Astrocyte (in vitro differentiated cells and primary cell): ENCODE results near the gene FBLIM1.

Experiments
- CTCF ChIP-seq: IDR thresholded peaks from 2 replicates; pipeline ENCODE4 v1.5.1; 2011; ENCODE audit warnings: low read depth, mild to moderate bottlenecking, inconsistent platforms, low read length, moderate library complexity; ENCODE audit not compliant: insufficient read depth
- EZH2 ChIP-seq: IDR thresholded peaks from 2 replicates; pipeline ENCODE4 v1.6.1; 2012; ENCODE audit warnings: mild to moderate bottlenecking, low read length, inconsistent platforms; ENCODE audit not compliant: insufficient read depth

GRCh38 chr1:15734296-15734695 is 24.3 kb upstream of the FBLIM1 start:
- TF ChIP-seq CTCF: no peak
- no peak for TF ChIP-seq EZH2
